GM21717 (cell line): ENCODE measurements around the gene PNKP.
"Not testable (repeated sequence)": the region's sequence is repeated elsewhere in the genome, so short reads cannot be mapped to it uniquely, and the experiment has no call there.

Experiments
- ATAC-seq: cut with Tn5 transposase; IDR thresholded peaks from one replicate; pipeline ENCODE4 v1.9.1; 2021; ENCODE audit warnings: mild to moderate bottlenecking, moderate library complexity; ENCODE audit not compliant: unreplicated experiment

PNKP gene

GRCh38 chr19:49824662-49825061 lies 42.7 kb downstream of the PNKP start:
- ATAC-seq = no peak

- no peak for ATAC-seq
Measured at GRCh38 chr19:49823472-49823871, 43.9 kb downstream of the PNKP start.

- ATAC-seq = no peak
Measured at GRCh38 chr19:49820125-49820524, 47.3 kb downstream of the PNKP start.

GRCh38 chr19:49819452-49820115 lies 47.8 kb downstream of the PNKP start:
- ATAC-seq = not testable (repeated sequence)

- ATAC-seq = no peak
Measured at GRCh38 chr19:49818649-49819370, 48.6 kb downstream of the PNKP start.

GRCh38 chr19:49817964-49818648 lies 49.3 kb downstream of the PNKP start, which contains the start of gene MED25:
MED25 (plus strand) TSS chr19:49818289; CDS start chr19:49818342, 53 bp downstream.
- ATAC-seq = peak; percentile 57

GRCh38 chr19:49816590-49816989 lies 50.8 kb downstream of the PNKP start:
- ATAC-seq = no peak

GRCh38 chr19:49814010-49814409 lies 53.4 kb downstream of the PNKP start:
- no peak for ATAC-seq

- ATAC-seq = peak; percentile 40
Measured at GRCh38 chr19:49812997-49813861, 54.1 kb downstream of the PNKP start, which contains the start of gene FUZ. FUZ (minus strand) TSS chr19:49813292; CDS start chr19:49813106, 186 bp downstream.

GRCh38 chr19:49812452-49812996 lies 54.9 kb downstream of the PNKP start:
- no peak for ATAC-seq

- ATAC-seq = no peak
Measured at GRCh38 chr19:49811328-49811727, 56.0 kb downstream of the PNKP start.
